Tibial nerve (tissue), 3 donors: ENCODE measurements around the gene COX7A2L.

Experiments used
- POLR2A ChIP-seq, 2 donors: fragments of 450-650 bp; IDR thresholded peaks; one replicate each; pipeline ENCODE4 v1.6.1; 2017; ENCODE audit warnings: antibody characterized with exemption in 2 of 2, mild to moderate bottlenecking in 2 of 2, moderate library complexity in 2 of 2
- TF ChIP-seq, protein P1 (sequence below), 5 experiments: fragments of 200-600 bp in 3 of 5; fragments of 450-650 bp in 2 of 5; sonication (generic) in 3 of 5; IDR thresholded peaks; one replicate each; pipeline ENCODE4 v1.5.1; 2016 to 2019; ENCODE audit warnings: antibody characterized with exemption in 5 of 5, mild to moderate bottlenecking in 3 of 5, moderate library complexity in 2 of 5

DNA sequence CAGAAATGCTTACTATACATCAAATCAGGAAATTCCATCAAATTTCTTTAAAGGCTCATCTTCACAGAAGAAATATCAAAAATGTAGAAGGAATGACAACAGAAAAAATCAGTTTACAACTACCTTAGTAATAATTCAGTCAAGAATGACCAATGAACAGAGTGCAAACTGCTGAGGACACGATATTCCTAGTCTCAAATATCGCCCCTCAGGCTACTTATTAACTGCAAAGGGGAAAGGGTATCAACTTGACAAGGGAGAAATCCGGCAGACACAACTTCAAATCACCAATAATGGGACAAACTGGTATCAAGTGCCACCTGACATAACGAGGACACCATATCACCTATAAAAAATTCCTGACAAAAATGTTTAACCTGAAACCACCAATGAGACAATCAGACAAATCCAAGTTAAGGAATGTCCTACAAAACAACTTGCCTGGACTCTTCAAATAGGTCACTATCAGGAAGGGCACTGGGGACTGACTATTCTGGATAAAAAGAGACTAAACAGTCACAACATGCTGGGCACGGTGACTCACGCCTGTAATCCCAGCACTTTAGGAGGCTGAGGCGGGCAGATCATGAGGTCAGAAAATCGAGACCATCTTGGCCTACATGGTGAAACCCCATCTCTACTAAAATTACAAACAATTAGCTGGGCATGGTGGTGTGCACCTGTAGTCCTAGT is 12.8 kb downstream of the COX7A2L start:
- TF ChIP-seq, protein P1, sequence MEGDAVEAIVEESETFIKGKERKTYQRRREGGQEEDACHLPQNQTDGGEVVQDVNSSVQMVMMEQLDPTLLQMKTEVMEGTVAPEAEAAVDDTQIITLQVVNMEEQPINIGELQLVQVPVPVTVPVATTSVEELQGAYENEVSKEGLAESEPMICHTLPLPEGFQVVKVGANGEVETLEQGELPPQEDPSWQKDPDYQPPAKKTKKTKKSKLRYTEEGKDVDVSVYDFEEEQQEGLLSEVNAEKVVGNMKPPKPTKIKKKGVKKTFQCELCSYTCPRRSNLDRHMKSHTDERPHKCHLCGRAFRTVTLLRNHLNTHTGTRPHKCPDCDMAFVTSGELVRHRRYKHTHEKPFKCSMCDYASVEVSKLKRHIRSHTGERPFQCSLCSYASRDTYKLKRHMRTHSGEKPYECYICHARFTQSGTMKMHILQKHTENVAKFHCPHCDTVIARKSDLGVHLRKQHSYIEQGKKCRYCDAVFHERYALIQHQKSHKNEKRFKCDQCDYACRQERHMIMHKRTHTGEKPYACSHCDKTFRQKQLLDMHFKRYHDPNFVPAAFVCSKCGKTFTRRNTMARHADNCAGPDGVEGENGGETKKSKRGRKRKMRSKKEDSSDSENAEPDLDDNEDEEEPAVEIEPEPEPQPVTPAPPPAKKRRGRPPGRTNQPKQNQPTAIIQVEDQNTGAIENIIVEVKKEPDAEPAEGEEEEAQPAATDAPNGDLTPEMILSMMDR (IDR thresholded peaks at IDR 0.05) = no peak
- TF ChIP-seq POLR2A (IDR thresholded peaks at IDR 0.05) = no peak
